ENCODE data around the gene GTF2IRD1.
"Not testable (repeated sequence)": the region's sequence is repeated elsewhere in the genome, so short reads cannot be mapped to it uniquely, and the experiment has no call there.

Gene GTF2IRD1

GRCh38 chr7:74428023-74428422, 25.7 kb upstream of the GTF2IRD1 start:
- H3K4me1 Mint-ChIP-seq: no peaks in the 10 kb centered on the region
- no peak for TF ChIP-seq CTCF (IDR thresholded peaks at IDR 0.05)
- no peaks in the 10 kb centered on the region for H3K9me3 Mint-ChIP-seq
- H3K27ac Mint-ChIP-seq: peak overlapping the region; percentile 50
- no peak overlapping the region for H3K4me3 Mint-ChIP-seq
- H3K27me3 Mint-ChIP-seq (ENCODE audit: low read depth, poor library complexity): peaks cover 10% of the 10 kb centered on the region
- DNase-seq: no peak
- no peaks in the 10 kb centered on the region for H3K36me3 Mint-ChIP-seq (ENCODE audit: low read depth)

DNA sequence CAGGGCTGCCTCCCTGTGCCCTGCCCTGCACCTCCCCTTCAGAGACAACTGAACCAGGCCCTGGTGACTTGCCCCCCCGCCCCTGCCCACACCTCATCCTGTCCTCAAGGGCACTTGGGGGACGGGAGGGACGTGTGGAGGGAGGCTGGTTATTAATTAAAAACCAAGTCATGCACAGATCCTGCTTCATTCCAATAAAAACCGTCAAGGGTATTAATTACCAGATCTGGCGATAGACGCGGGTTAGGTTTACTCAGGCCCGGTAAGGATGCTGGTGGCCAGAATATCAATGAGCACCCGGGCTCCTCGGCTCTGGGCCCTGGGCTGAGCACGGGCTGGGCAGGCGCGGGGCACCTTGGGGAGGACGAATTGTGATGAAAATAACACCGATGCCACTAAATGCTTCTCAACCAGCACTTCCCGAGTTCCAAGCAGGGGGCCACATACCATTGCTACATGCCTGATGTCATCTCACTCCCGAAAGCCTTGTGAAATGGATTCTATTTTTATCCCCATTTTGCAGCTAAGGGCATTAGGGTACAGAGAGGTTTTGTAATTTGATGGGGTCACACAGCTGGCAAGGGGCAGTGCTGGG, 24.5 kb upstream of the GTF2IRD1 start:
- Mint-ChIP-seq H3K27ac (no peak overlapping the region), H3K4me3 (no peak overlapping the region), H3K9me3 (no peaks in the 10 kb centered on the region), H3K27me3 (ENCODE audit: low read depth, poor library complexity) (peaks cover 9% of the 10 kb centered on the region), H3K36me3 (ENCODE audit: low read depth) (no peaks in the 10 kb centered on the region), H3K4me1 (no peaks in the 10 kb centered on the region)
- no peak for TF ChIP-seq CTCF (IDR thresholded peaks at IDR 0.05)
- no peak for DNase-seq

DNA sequence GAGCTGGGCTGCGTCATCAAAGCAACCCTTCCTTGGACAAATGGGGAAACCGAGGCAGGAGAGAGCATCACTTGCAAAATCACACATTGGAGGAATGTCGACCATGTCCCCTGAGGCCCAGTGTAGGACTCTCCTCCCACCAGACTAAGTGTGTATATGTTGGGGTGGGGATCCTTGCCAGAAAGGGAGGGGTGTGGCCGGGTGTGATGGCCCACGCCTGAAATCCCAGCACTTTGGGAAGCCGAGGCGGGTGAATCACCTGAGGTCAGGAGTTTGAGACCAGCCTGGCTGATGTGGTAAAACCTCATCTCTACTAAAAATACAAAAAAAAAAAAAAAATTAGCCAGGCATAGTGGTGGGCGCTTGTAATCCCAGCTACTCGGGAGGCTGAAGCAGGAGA, 23.3 kb upstream of the GTF2IRD1 start:
- not testable (repeated sequence) for DNase-seq; H3K9me3 Mint-ChIP-seq; H3K4me1 Mint-ChIP-seq; H3K27ac Mint-ChIP-seq; H3K4me3 Mint-ChIP-seq; H3K36me3 Mint-ChIP-seq (ENCODE audit: low read depth); H3K27me3 Mint-ChIP-seq (ENCODE audit: low read depth, poor library complexity)

DNA sequence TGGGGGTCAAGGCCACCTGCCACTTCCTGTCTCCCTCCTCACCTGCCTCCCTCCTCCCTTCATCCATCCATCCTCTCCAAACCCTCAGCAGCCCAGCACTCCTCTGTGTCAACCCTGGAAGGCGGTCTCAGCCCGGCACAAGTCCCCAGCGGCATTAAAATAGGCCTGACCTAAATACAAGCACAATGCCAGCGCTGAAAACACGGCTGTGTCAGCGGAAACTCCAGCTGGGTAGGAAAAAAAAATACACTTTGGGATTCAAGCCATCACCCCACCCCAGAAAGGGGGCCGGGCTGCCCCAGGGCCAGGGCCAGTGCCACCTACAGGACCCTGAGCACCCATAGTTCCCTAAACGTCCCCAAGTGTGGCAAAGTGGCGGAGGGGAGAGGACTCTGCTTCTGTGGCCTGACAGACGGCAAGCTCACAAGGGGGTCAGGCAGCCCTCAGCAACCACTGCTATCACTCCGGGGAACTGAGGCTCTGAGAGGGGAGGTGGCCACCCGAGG, 22.7 kb upstream of the GTF2IRD1 start:
- Mint-ChIP-seq H3K36me3 (ENCODE audit: low read depth) (no peaks in the 10 kb centered on the region), H3K4me1 (no peaks in the 10 kb centered on the region), H3K27me3 (ENCODE audit: low read depth, poor library complexity) (peaks cover 5% of the 10 kb centered on the region), H3K4me3 (no peak overlapping the region), H3K9me3 (no peaks in the 10 kb centered on the region), H3K27ac (no peak overlapping the region)
- no peak for TF ChIP-seq CTCF (IDR thresholded peaks at IDR 0.05)
- DNase-seq: no peak

DNA sequence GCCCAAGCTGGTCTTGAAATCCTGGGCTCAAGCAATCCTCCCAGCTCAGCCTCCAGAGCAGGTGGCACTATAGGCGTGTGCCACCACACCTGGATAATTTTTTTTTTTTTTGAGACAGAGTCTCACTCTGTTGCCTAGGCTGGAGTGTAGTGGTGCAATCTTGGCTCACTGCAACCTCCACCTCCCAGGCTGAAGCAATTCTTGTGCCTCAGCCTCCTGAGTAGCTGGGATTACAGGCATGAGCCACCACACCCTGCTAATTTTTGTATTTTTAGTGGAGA, 16.5 kb upstream of the GTF2IRD1 start:
- Mint-ChIP-seq H3K9me3 (peaks cover 18% of the 10 kb centered on the region), H3K27me3 (ENCODE audit: low read depth, poor library complexity) (peaks cover 17% of the 10 kb centered on the region)
- not testable (repeated sequence) for H3K4me1 Mint-ChIP-seq; H3K36me3 Mint-ChIP-seq (ENCODE audit: low read depth); H3K27ac Mint-ChIP-seq; H3K4me3 Mint-ChIP-seq; DNase-seq

GRCh38 chr7:74438327-74438726, 15.4 kb upstream of the GTF2IRD1 start:
- H3K4me1 Mint-ChIP-seq: peaks cover 10% of the 10 kb centered on the region
- H3K27ac Mint-ChIP-seq: no peak overlapping the region
- no peaks in the 10 kb centered on the region for H3K36me3 Mint-ChIP-seq (ENCODE audit: low read depth)
- H3K4me3 Mint-ChIP-seq: no peak overlapping the region
- no peak for DNase-seq
- peaks cover 17% of the 10 kb centered on the region for H3K27me3 Mint-ChIP-seq (ENCODE audit: low read depth, poor library complexity)
- TF ChIP-seq CTCF (IDR thresholded peaks at IDR 0.05): no peak
- H3K9me3 Mint-ChIP-seq: peaks cover 18% of the 10 kb centered on the region

DNA sequence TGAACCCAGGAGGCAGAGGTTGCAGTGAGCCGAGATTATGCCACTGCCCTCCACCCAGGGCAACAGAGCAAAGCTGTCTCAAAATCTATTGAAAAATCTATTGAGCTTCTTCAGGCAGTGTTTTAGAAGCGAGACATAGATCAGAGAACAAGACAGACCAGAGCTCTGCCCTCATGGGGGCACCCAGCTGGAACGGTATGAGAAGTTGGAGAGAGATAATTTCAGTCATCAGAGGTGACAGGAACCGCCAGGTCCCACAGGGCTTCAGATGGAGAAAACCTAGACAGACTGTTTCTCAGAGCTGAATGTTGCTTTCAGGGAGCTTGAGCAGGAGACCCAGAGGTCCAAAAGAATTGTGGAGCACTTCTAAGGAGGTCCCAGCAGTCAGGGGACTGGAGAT, 14.2 kb upstream of the GTF2IRD1 start:
- Mint-ChIP-seq H3K9me3 (peaks cover 18% of the 10 kb centered on the region), H3K4me1 (peaks cover 23% of the 10 kb centered on the region), H3K36me3 (ENCODE audit: low read depth) (no peaks in the 10 kb centered on the region), H3K4me3 (no peak overlapping the region), H3K27ac (no peak overlapping the region), H3K27me3 (ENCODE audit: low read depth, poor library complexity) (peaks cover 20% of the 10 kb centered on the region)
- no peak for TF ChIP-seq CTCF (IDR thresholded peaks at IDR 0.05)
- DNase-seq: no peak

DNA sequence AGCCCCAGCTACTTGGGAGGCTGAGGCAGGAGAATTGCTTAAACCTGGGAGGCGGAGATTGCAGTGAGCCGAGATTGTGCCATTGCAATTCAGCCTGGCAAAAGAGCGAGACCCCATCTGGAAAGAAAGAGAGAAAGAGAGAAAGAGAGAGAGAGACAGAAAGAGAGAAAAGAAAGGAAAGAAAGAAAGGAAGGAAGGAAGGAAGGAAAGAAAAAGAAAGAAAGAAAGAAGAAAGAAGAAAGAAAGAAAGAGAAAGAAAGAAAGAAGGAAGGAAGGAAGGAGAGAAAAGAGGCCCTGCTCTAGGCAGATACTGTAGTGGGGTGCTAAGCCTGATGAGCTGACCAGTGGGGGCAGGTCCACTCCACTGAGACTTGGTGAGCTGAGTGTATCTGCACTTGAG, 13.6 kb upstream of the GTF2IRD1 start:
- H3K4me1 Mint-ChIP-seq: peaks cover 27% of the 10 kb centered on the region

More for the DNA sequence above, 13.6 kb upstream of the GTF2IRD1 start:
- H3K36me3 Mint-ChIP-seq (ENCODE audit: low read depth); DNase-seq; H3K4me3 Mint-ChIP-seq; H3K27ac Mint-ChIP-seq: not testable (repeated sequence)
- Mint-ChIP-seq H3K27me3 (ENCODE audit: low read depth, poor library complexity) (peaks cover 20% of the 10 kb centered on the region), H3K9me3 (peaks cover 18% of the 10 kb centered on the region)

Measured in nephron progenitor cell (in vitro differentiated cells).